HEK293 (cell line): ENCODE results near the gene ZNF548.

ENCODE experiments used
- CTCF ChIA-PET: fragments of 350-600 bp; formaldehyde crosslinking; extraction: SDS; loops from one replicate; lab custom pipeline; 2021; ENCODE audit warnings: antibody characterized with exemption; lab: Yijun Ruan, JAX
- POLR2A ChIA-PET: fragments of 300-600 bp; formaldehyde crosslinking; extraction: SDS; loops from one replicate; lab custom pipeline; 2020; ENCODE audit warnings: antibody characterized with exemption, inconsistent platforms; lab: Yijun Ruan, JAX
- H3K27ac ChIP-seq: fragments of 200-500 bp; sonication (Bioruptor generic); 2 replicates; pipeline ENCODE4 v1.5.1; 2014; ENCODE audit warnings: low read depth, low read length, control low read depth, inconsistent platforms; ENCODE audit errors: extremely low read depth
- H3K36me3 ChIP-seq, 2 experiments: fragments of 200-500 bp in 1 of 2; sonication (Bioruptor generic) in 1 of 2; 1 replicate in 1 of 2; 2 replicates in 1 of 2; pipeline ENCODE4 v1.5.1; 2014 to 2017; ENCODE audit warnings: inconsistent platforms in 2 of 2, low read length in 2 of 2; ENCODE audit not compliant: control insufficient read depth in 2 of 2, insufficient read depth in 1 of 2
- H3K4me1 ChIP-seq: fragments of 200-500 bp; sonication (Bioruptor generic); 2 replicates; pipeline ENCODE4 v1.5.1; 2014; ENCODE audit warnings: mild to moderate bottlenecking, low read length, inconsistent platforms; ENCODE audit not compliant: control insufficient read depth, insufficient read depth
- H3K4me3 ChIP-seq: 2 replicates; pipeline ENCODE4 v1.5.1; 2011; ENCODE audit warnings: low read depth, mild to moderate bottlenecking, control low read depth, low read length, moderate library complexity
- H3K9me3 ChIP-seq: fragments of 200-500 bp; sonication (Bioruptor generic); 2 replicates; pipeline ENCODE4 v1.5.1; 2014; ENCODE audit warnings: low read depth, low read length, inconsistent platforms; ENCODE audit not compliant: control insufficient read depth, insufficient read depth
- CTCF ChIP-seq: fragments of 450-650 bp; formaldehyde crosslinking; IDR thresholded peaks from 2 replicates; pipeline ENCODE4 v1.5.1; 2016; ENCODE audit warnings: missing biosample characterization, missing genetic modification characterization
- GLIS2 ChIP-seq: fragments of 450-650 bp; formaldehyde crosslinking; IDR thresholded peaks from 2 replicates; pipeline ENCODE4 v1.5.1; 2016; ENCODE audit warnings: missing biosample characterization, missing genetic modification characterization
- KLF7 ChIP-seq: fragments of 450-650 bp; formaldehyde crosslinking; IDR thresholded peaks from 2 replicates; pipeline ENCODE4 v1.5.1; 2016; ENCODE audit warnings: missing biosample characterization, missing genetic modification characterization, borderline replicate concordance
- KLF8 ChIP-seq: fragments of 450-650 bp; formaldehyde crosslinking; IDR thresholded peaks from 2 replicates; pipeline ENCODE4 v1.5.1; 2016; ENCODE audit warnings: missing biosample characterization, missing genetic modification characterization
- PBX3 ChIP-seq: sonication (generic); formaldehyde crosslinking; IDR thresholded peaks from 2 replicates; pipeline ENCODE4 v1.8.1; 2022; ENCODE audit warnings: mild to moderate bottlenecking, moderate library complexity, missing genetic modification reagents
- SP7 ChIP-seq: fragments of 450-650 bp; formaldehyde crosslinking; IDR thresholded peaks from 2 replicates; pipeline ENCODE4 v1.5.1; 2016; ENCODE audit warnings: missing biosample characterization, missing genetic modification characterization
- YY1 ChIP-seq: fragments of 450-650 bp; formaldehyde crosslinking; IDR thresholded peaks from 2 replicates; pipeline ENCODE4 v1.5.1; 2018; ENCODE audit warnings: missing biosample characterization, missing genetic modification characterization
- ZBTB10 ChIP-seq: fragments of 450-650 bp; formaldehyde crosslinking; IDR thresholded peaks from 2 replicates; pipeline ENCODE4 v1.5.1; 2016; ENCODE audit warnings: missing biosample characterization, missing genetic modification characterization
- ZBTB11 ChIP-seq: fragments of 450-650 bp; formaldehyde crosslinking; conservative IDR thresholded peaks from 2 replicates; pipeline ENCODE4 v1.5.1; 2016; ENCODE audit warnings: low read depth, missing biosample characterization, missing genetic modification characterization
- ZBTB17 ChIP-seq: fragments of 450-650 bp; formaldehyde crosslinking; IDR thresholded peaks from 2 replicates; pipeline ENCODE4 v1.5.1; 2016; ENCODE audit warnings: missing biosample characterization, missing genetic modification characterization
- ZBTB49 ChIP-seq: fragments of 450-650 bp; formaldehyde crosslinking; IDR thresholded peaks from 2 replicates; pipeline ENCODE4 v1.5.1; 2016; ENCODE audit warnings: missing biosample characterization, missing genetic modification characterization, low read depth
- ZEB2 ChIP-seq: fragments of 450-650 bp; formaldehyde crosslinking; IDR thresholded peaks from 2 replicates; pipeline ENCODE4 v1.5.1; 2016; ENCODE audit warnings: missing biosample characterization, missing genetic modification characterization
- ZNF16 ChIP-seq: fragments of 450-650 bp; formaldehyde crosslinking; IDR thresholded peaks from 2 replicates; pipeline ENCODE4 v1.5.1; 2016; ENCODE audit warnings: low read depth, missing biosample characterization, missing genetic modification characterization
- ZNF2 ChIP-seq: fragments of 450-650 bp; formaldehyde crosslinking; IDR thresholded peaks from 2 replicates; pipeline ENCODE4 v1.5.1; 2016; ENCODE audit warnings: missing biosample characterization, missing genetic modification characterization
- ZNF266 ChIP-seq: fragments of 450-650 bp; formaldehyde crosslinking; IDR thresholded peaks from 2 replicates; pipeline ENCODE4 v1.5.1; 2016; ENCODE audit warnings: missing biosample characterization, missing genetic modification characterization, low read depth
- ZNF394 ChIP-seq: fragments of 450-650 bp; formaldehyde crosslinking; IDR thresholded peaks from 2 replicates; pipeline ENCODE4 v1.5.1; 2016; ENCODE audit warnings: missing biosample characterization, missing genetic modification characterization, mild to moderate bottlenecking, moderate library complexity, borderline replicate concordance
- ZNF449 ChIP-seq: fragments of 450-650 bp; formaldehyde crosslinking; IDR thresholded peaks from 2 replicates; pipeline ENCODE4 v1.5.1; 2017; ENCODE audit warnings: missing biosample characterization, mild to moderate bottlenecking, missing genetic modification characterization, moderate library complexity
- ZNF658 ChIP-seq: fragments of 450-650 bp; formaldehyde crosslinking; IDR thresholded peaks from 2 replicates; pipeline ENCODE4; 2016; ENCODE audit warnings: missing biosample characterization, missing genetic modification characterization
- ZNF776 ChIP-seq: fragments of 450-650 bp; formaldehyde crosslinking; IDR thresholded peaks from 2 replicates; pipeline ENCODE4 v1.5.0; 2017; ENCODE audit warnings: missing biosample characterization, missing genetic modification characterization, borderline replicate concordance
- ZNF777 ChIP-seq: fragments of 450-650 bp; formaldehyde crosslinking; IDR thresholded peaks from 2 replicates; pipeline ENCODE4 v1.5.1; 2017; ENCODE audit warnings: missing biosample characterization, missing genetic modification characterization, borderline replicate concordance
- ZNF843 ChIP-seq: fragments of 450-650 bp; formaldehyde crosslinking; IDR thresholded peaks from 2 replicates; pipeline ENCODE4 v1.5.1; 2016; ENCODE audit warnings: missing biosample characterization, missing genetic modification characterization
- ZXDB ChIP-seq: fragments of 450-650 bp; formaldehyde crosslinking; IDR thresholded peaks from 2 replicates; pipeline ENCODE4 v1.5.1; 2016; ENCODE audit warnings: missing biosample characterization, missing genetic modification characterization

Gene ZNF548

GRCh38 chr19:57435062-57435978 is 45.7 kb downstream of the ZNF548 start, which contains the start of gene ZNF749:
ZNF749 (plus strand) TSS chr19:57435325; CDS start chr19:57435579, 254 bp downstream.
- Histone ChIP-seq H3K27ac (peak within 1 kb of the TSS; percentile 59; the same call in 1 of the 2 replicates), H3K4me3 (peak within 1 kb of the TSS; percentile 94), H3K9me3 (no peaks in the 10 kb centered on the region), H3K4me1 (peaks cover 7% of the 10 kb centered on the region), H3K36me3 (peaks cover 13 to 25% of the 10 kb centered on the region in 2 experiments)
- ChIA-PET CTCF (interaction anchor here (0.6 to 1.4 kb wide), 6 partner anchors 20 to 390 kb away, joined by 3 to 5 read pairs (median 4); no protein-coding TSS in a partner anchor), POLR2A (interaction anchor here (0.5 to 1.5 kb wide), 7 partner anchors 10 to 748 kb away, joined by 3 to 6 read pairs (median 3); partner anchors contain the start of genes TRAPPC2B, ZNF274, ZNF419 and ZNF547)
- TF ChIP-seq ZBTB49 (tag by site-specific recombination) (no peak), CTCF (tag by site-specific recombination) (peak; percentile 15; the same call in 1 of the 2 replicates), ZNF658 (no peak), ZNF2 (tag by site-specific recombination) (peak; percentile 59; the same call in 1 of the 2 replicates), ZNF843 (tag by site-specific recombination) (peak; percentile 49; the same call in 1 of the 2 replicates), ZEB2 (peak; percentile 58; the same call in 1 of the 2 replicates), KLF8 (tag by site-specific recombination) (peak; percentile 44; the same call in 1 of the 2 replicates), ZNF776 (tag by site-specific recombination) (no peak), SP7 (peak; percentile 61), ZXDB (tag by site-specific recombination) (peak; percentile 86), ZNF449 (tag by site-specific recombination) (peak; percentile 7), KLF7 (tag by site-specific recombination) (peak; percentile 60; the same call in 1 of the 2 replicates), ZBTB11 (tag by site-specific recombination) (peak; percentile 18), ZNF394 (peak; percentile 52; the same call in 1 of the 2 replicates), ZBTB17 (peak; percentile 78), GLIS2 (tag by site-specific recombination) (peak; percentile 26; the same call in 1 of the 2 replicates), YY1 (peak; percentile 60; the same call in 1 of the 2 replicates), ZNF16 (peak; percentile 82), ZBTB10 (tag by site-specific recombination) (peak; percentile 40; the same call in 1 of the 2 replicates), ZNF777 (tag by site-specific recombination) (peak; percentile 74; the same call in 1 of the 2 replicates), ZNF266 (tag by site-specific recombination) (no peak), PBX3 (peak; percentile 56; the same call in 1 of the 2 replicates)
